Tibial artery (tissue), 4 donors: ENCODE data around the gene TMEM8B.

Experiments used
- DNase-seq, 2 donors: peaks; one replicate each; pipeline ENCODE4 v3.0.0-alpha.2; 2019
- H3K27ac ChIP-seq, 2 donors: fragments of 200-600 bp; sonication (generic) in 1 of 2; 1 replicate in 1 of 2; 2 replicates in 1 of 2; pipeline ENCODE4 v1.5.1; 2018 to 2019; ENCODE audit warnings: mild to moderate bottlenecking in 1 of 2
- H3K27me3 ChIP-seq, 2 donors: fragments of 200-600 bp; sonication (generic) in 1 of 2; one replicate each; pipeline versions ENCODE4 v1.5.1 to v1.6.0; 2016 to 2019
- H3K36me3 ChIP-seq, 3 donors: fragments of 200-600 bp; sonication (generic) in 2 of 3; one replicate each; pipeline ENCODE4 v1.5.1; 2016 to 2019; ENCODE audit warnings: mild to moderate bottlenecking in 2 of 3
- H3K4me1 ChIP-seq, 4 donors: fragments of 200-600 bp; sonication (generic) in 2 of 4; 1 replicate in 3 of 4; 2 replicates in 1 of 4; pipeline ENCODE4 v1.5.1; 2016 to 2019
- H3K4me3 ChIP-seq, 2 donors: fragments of 200-600 bp; sonication (generic) in 1 of 2; 1 replicate in 1 of 2; 2 replicates in 1 of 2; pipeline ENCODE4 v1.5.1; 2018 to 2019; ENCODE audit warnings: mild to moderate bottlenecking in 2 of 2
- H3K9me3 ChIP-seq, 3 donors: fragments of 200-600 bp; sonication (generic) in 1 of 3; one replicate each; pipeline ENCODE4 v1.5.1; 2016 to 2019
- CTCF ChIP-seq, 2 experiments: fragments of 200-600 bp in 1 of 2; fragments of 450-650 bp in 1 of 2; IDR thresholded peaks; one replicate each; pipeline ENCODE4 v1.5.1; 2017 to 2019; ENCODE audit warnings: antibody characterized with exemption in 2 of 2, mild to moderate bottlenecking in 1 of 2, moderate library complexity in 1 of 2
- intact Hi-C: fragments of 100-400 bp; cut with DNase I; formaldehyde crosslinking; loops from one replicate; pipeline ENCODE4 v1.15.0; 2023; ENCODE audit warnings: low total_unique reads

The TMEM8B gene

GRCh38 chr9:35914301-35914807, 85.3 kb downstream of the TMEM8B start:
- Histone ChIP-seq H3K27me3 (no peaks in the 10 kb centered on the region), H3K4me1 (peaks cover 2 to 77% (median 56%) of the 10 kb centered on the region in 4 donors), H3K27ac (peak overlapping the region; percentile 62 to 64), H3K9me3 (no peaks in the 10 kb centered on the region), H3K4me3 (no peak overlapping the region), H3K36me3 (no peaks in the 10 kb centered on the region)
- TF ChIP-seq CTCF (IDR thresholded peaks at IDR 0.05): no peak
- intact Hi-C loops: no loop called here
- DNase-seq: no peak
